Subcutaneous preadipocyte (primary cell): Measurements from ENCODE around the gene PPIL4. TPM values are rescaled to one million over a fixed set of nuclear protein-coding genes. Genes with fewer than 3 reads are reported as not detected.

ENCODE experiments used
- small RNA-seq: library from RNA; depleted of rRNA; stranded (forward); fragments of <200 nt; gene quantifications from one replicate; pipeline ENCODE3, GENCODE V24; 2012
- total RNA-seq: library from RNA; depleted of rRNA; stranded (reverse); fragments of >200 nt; gene quantifications from 2 replicates; pipeline ENCODE4 v1.2.3, GENCODE V29; 2012

The PPIL4 gene
- total RNA-seq = 21.3 and 23.3 TPM in 2 replicates

GRCh38 chr6:149545754-149546471, at the start of gene PPIL4:
Gene PPIL4 (minus strand): TSS chr6:149546043. CDS start chr6:149546005, 38 bp downstream.

DNA sequence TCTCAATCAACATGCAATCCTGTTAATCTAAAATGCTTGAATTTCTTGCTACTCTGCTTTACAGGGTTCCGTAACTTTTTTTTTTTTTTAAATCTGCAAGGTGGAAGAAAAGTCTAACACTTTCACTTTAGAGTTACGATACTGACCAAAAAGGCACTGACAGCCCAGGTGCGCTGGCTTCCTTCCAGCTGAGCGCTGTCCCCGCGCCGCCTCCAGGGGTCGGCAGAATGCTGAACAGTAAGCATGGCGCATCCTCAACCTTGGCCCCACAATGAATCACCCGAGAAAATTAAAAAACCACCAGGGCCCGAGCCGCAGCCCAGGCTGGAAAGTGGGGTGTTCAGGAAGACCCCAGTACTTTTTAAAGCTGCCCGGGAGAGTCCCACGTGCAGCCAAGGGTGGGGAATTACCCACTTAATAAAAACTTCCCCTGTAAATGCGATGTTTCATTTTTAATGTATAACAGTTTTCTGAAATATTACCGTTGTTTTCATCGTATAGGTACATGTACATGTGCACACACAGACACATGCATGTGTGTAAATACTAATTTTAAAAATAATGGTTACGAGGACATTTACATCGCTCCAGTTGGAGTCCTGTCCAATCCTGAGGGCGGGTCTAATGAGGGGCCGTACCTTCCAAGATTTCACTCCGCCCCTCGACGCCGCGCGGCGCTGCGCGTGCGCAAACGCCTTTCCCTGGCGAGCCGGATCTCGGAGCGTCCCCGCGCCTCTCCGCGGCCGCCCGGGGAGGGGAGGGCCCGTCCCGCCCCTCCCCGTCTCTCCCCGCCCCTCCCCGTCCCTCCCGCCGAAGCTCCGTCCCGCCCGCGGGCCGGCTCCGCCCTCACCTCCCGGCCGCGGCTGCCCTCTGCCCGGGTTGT, 19.9 kb upstream of the PPIL4 start, which contains the start of gene GINM1:
TSS of gene GINM1 (plus strand) at position 849 of the 883 bp plus-strand sequence. CDS start 40 bp downstream, outside the sequence.

DNA sequence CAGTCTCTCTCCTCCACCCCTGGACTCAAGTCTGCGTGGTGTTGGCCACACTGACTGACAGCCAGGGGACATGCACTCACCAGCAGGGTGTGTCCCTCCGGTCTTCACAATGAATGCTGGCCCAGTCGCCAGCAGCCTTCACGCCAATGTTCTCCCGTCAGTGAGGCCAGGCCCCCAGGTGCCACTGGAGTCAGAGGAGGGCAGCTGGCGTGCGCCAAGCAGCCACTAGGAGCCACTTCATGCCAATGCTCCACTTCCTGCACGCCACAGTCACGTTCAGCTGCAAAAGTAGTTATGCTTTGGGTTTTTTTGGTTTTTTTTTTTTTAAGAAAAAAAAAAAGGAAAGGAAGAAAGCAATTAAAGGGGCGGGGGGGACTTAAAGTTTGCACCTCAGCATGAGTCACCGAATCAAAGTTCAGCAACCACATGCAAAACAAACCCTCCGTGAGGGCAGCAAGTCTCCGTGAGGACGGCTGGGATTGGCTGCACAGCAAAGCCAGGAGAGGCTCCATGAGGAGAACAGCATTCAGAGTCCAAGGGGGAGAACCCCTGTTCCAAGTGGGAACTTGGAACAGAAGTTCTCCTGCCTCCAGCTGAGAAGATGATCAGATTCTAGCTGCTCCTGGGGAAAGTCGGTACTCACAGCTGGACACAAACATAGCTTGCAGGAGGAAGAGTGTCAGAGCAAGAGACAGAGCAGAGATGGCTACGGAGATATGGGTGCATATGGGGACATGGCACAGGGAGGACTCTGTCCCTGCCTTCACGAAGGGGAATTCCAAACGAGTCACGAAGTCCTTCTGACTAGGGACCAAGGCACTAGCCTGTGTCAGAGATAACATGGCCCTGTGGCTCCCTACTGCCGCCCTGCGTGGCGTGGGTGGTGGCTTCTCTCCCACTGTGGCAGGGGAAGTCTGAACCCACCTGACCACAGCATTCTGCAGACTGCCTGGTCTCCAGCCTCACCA, 60.8 kb downstream of the PPIL4 start, which contains the start of gene ZC3H12D:
TSS of gene ZC3H12D (minus strand) at position 282 of the 968 bp plus-strand sequence. CDS start 10,471 bp downstream, outside the sequence.

Small RNA genes within 50 kb of the gene (small RNA-seq; reads per million reads assigned to genes)
- gene RF00410 (not detected), gene RNU7-3P (0.11 reads per million)

Other genes starting within 250 kb of the PPIL4 start
- gene TAB2, start 228.3 kb downstream of the PPIL4 start, total RNA-seq = 15.4 and 17.8 TPM in 2 replicates
- 1.8 and 2.7 TPM in 2 replicates for gene SUMO4, start 145.8 kb downstream of the PPIL4 start, total RNA-seq
- gene ZC3H12D, start 61.0 kb downstream of the PPIL4 start, total RNA-seq = under 0.01 and 0.37 TPM in 2 replicates
- 37.1 and 53.6 TPM in 2 replicates for gene GINM1, start 20.3 kb upstream of the PPIL4 start, total RNA-seq
- 19.8 and 23.1 TPM in 2 replicates for gene KATNA1, start 102.7 kb upstream of the PPIL4 start, total RNA-seq
- 18.4 and 21.7 TPM in 2 replicates for gene LATS1, start 172.1 kb upstream of the PPIL4 start, total RNA-seq
- 25.7 and 38.3 TPM in 2 replicates for gene NUP43, start 200.5 kb upstream of the PPIL4 start, total RNA-seq
- 112 and 144 TPM in 2 replicates for gene PCMT1, start 203.7 kb upstream of the PPIL4 start, total RNA-seq